HepG2 (cell line): Measurements from ENCODE around the gene MIER2. TPM values are rescaled to one million over a fixed set of nuclear protein-coding genes. Genes with fewer than 3 reads are reported as not detected.

Experiments
- polyA plus RNA-seq, 8 experiments: library from polyadenylated mRNA; depleted of rRNA in 3 of 8; stranded (reverse) in 7 of 8; unstranded in 1 of 8; fragments of >200 nt; fragmentation: Illumina TruSeq in 4 of 8; extraction: Trizol in 4 of 8; gene quantifications; 2 replicates each; pipeline versions ENCODE4 v1.2.1 to v1.2.3, GENCODE V29; 2011 to 2016; ENCODE audit warnings: low read depth in 4 of 8, missing spikeins in 1 of 8, mixed read lengths in 1 of 8; ENCODE audit not compliant: insufficient read depth in 1 of 8
- total RNA-seq, 5 experiments: library from RNA; depleted of rRNA; stranded (reverse); fragments of >200 nt; fragmentation: Illumina TruSeq; extraction: Trizol; gene quantifications; 2 replicates each; pipeline ENCODE4 v1.2.3, GENCODE V29; 2016; ENCODE audit warnings: low read depth in 1 of 5

The MIER2 gene
- total and polyA plus RNA-seq, 2 of the 13 experiments (the other 11 are each of a cell fraction or from before 2014, with no cell fraction given): 9.6 to 25.7 TPM

Other genes with a start within 250 kb of the MIER2 start
- gene OR4F17, start 237.7 kb downstream of the MIER2 start, total RNA-seq (2016; rRNA removed; fragmentation: Illumina TruSeq; extraction: Trizol): not detected in 2 replicates
- gene OR4F17, start 237.7 kb downstream of the MIER2 start, polyA plus RNA-seq (2011; rRNA removed): not detected in 2 replicates
- not detected in 2 replicates for gene PLPP2, start 53.4 kb downstream of the MIER2 start, total RNA-seq (2016; rRNA removed; fragmentation: Illumina TruSeq; extraction: Trizol)
- gene PLPP2, start 53.4 kb downstream of the MIER2 start, polyA plus RNA-seq (2011; rRNA removed): not detected in 2 replicates
- gene C2CD4C, start 64.4 kb upstream of the MIER2 start, total RNA-seq (2016; rRNA removed; fragmentation: Illumina TruSeq; extraction: Trizol): not detected in 2 replicates
- not detected in 2 replicates for gene C2CD4C, start 64.4 kb upstream of the MIER2 start, polyA plus RNA-seq (2011; rRNA removed)
- 4.8 and 9.0 TPM in 2 replicates for gene SHC2, start 116.2 kb upstream of the MIER2 start, total RNA-seq (2016; rRNA removed; fragmentation: Illumina TruSeq; extraction: Trizol)
- gene SHC2, start 116.2 kb upstream of the MIER2 start, polyA plus RNA-seq (2011; rRNA removed): 18.3 and 35.8 TPM in 2 replicates
- 0.21 and 0.33 TPM in 2 replicates for gene MADCAM1, start 151.7 kb upstream of the MIER2 start, total RNA-seq (2016; rRNA removed; fragmentation: Illumina TruSeq; extraction: Trizol)
- gene MADCAM1, start 151.7 kb upstream of the MIER2 start, polyA plus RNA-seq (2011; rRNA removed): 0.29 and 0.39 TPM in 2 replicates
- 4.2 and 6.2 TPM in 2 replicates for gene TPGS1, start 162.7 kb upstream of the MIER2 start, total RNA-seq (2016; rRNA removed; fragmentation: Illumina TruSeq; extraction: Trizol)
- 1.1 and 2.0 TPM in 2 replicates for gene TPGS1, start 162.7 kb upstream of the MIER2 start, polyA plus RNA-seq (2011; rRNA removed)
- 119 and 138 TPM in 2 replicates for gene CDC34, start 187.0 kb upstream of the MIER2 start, total RNA-seq (2016; rRNA removed; fragmentation: Illumina TruSeq; extraction: Trizol)
- 140 and 150 TPM in 2 replicates for gene CDC34, start 187.0 kb upstream of the MIER2 start, polyA plus RNA-seq (2011; rRNA removed)
- gene GZMM, start 199.3 kb upstream of the MIER2 start, total RNA-seq (2016; rRNA removed; fragmentation: Illumina TruSeq; extraction: Trizol): not detected in 2 replicates
- gene GZMM, start 199.3 kb upstream of the MIER2 start, polyA plus RNA-seq (2011; rRNA removed): 0.07 TPM in 1 of 2 replicates, not detected in the other
- gene BSG, start 227.8 kb upstream of the MIER2 start, total RNA-seq (2016; rRNA removed; fragmentation: Illumina TruSeq; extraction: Trizol): 136 and 309 TPM in 2 replicates
- 754 and 1,057 TPM in 2 replicates for gene BSG, start 227.8 kb upstream of the MIER2 start, polyA plus RNA-seq (2011; rRNA removed)
- not detected in 2 replicates for gene HCN2, start 245.1 kb upstream of the MIER2 start, total RNA-seq (2016; rRNA removed; fragmentation: Illumina TruSeq; extraction: Trizol)
- 0.01 and 0.05 TPM in 2 replicates for gene HCN2, start 245.1 kb upstream of the MIER2 start, polyA plus RNA-seq (2011; rRNA removed)